Left hindlimb (tissue), 1 donor: ENCODE data around the gene ZNF25.
A peak's percentile ranks its signal among the peaks of the same experiment; 100 is the strongest.
"Not testable (repeated sequence)": the region's sequence is repeated elsewhere in the genome, so short reads cannot be mapped to it uniquely, and the experiment has no call there.

ENCODE experiments used
- DNase-seq: peaks from one replicate; pipeline ENCODE4 v3.0.0-alpha.2; 2018

Gene ZNF25

GRCh38 chr10:37976091-37976879, at the start of gene ZNF25:
Gene ZNF25 (minus strand): TSS chr10:37976647. CDS start chr10:37971722, 4,925 bp downstream.
- DNase-seq: peak; percentile 98

GRCh38 chr10:38025283-38025682, 48.8 kb upstream of the ZNF25 start:
- DNase-seq: no peak

GRCh38 chr10:38019124-38019523, 42.7 kb upstream of the ZNF25 start:
- not testable (repeated sequence) for DNase-seq

- no peak for DNase-seq
These were observed 39.9 kb upstream of the ZNF25 start for GRCh38 chr10:38016354-38016753.

GRCh38 chr10:38010119-38010903, 33.9 kb upstream of the ZNF25 start, which contains the start of gene ZNF33A:
Gene ZNF33A (plus strand): TSS chr10:38010675. CDS start chr10:38012342, 1,667 bp downstream.
- DNase-seq: peak; percentile 94

- no peak for DNase-seq
These were observed 31.5 kb upstream of the ZNF25 start for GRCh38 chr10:38007991-38008390.

GRCh38 chr10:38007551-38007950, 31.1 kb upstream of the ZNF25 start:
- no peak for DNase-seq

GRCh38 chr10:38003588-38003987, 27.1 kb upstream of the ZNF25 start:
- no peak for DNase-seq

- DNase-seq: no peak
These were observed 26.6 kb upstream of the ZNF25 start for GRCh38 chr10:38003026-38003425.

- DNase-seq: not testable (repeated sequence)
These were observed 24.0 kb upstream of the ZNF25 start for GRCh38 chr10:38000474-38000873.

- not testable (repeated sequence) for DNase-seq
These were observed 22.5 kb upstream of the ZNF25 start for GRCh38 chr10:37998920-37999319.

- DNase-seq: no peak
These were observed 15.6 kb upstream of the ZNF25 start for GRCh38 chr10:37992083-37992482.

GRCh38 chr10:37991655-37992054, 15.2 kb upstream of the ZNF25 start:
- DNase-seq: no peak

- no peak for DNase-seq
These were observed 395 bp upstream of the ZNF25 start for GRCh38 chr10:37976880-37977203.

GRCh38 chr10:37975401-37975991, 951 bp downstream of the ZNF25 start:
- DNase-seq: no peak

- no peak for DNase-seq
These were observed 4.1 kb downstream of the ZNF25 start for GRCh38 chr10:37972396-37972795.

GRCh38 chr10:37965006-37965405, 11.4 kb downstream of the ZNF25 start:
- no peak for DNase-seq

GRCh38 chr10:37960591-37961137, 15.8 kb downstream of the ZNF25 start:
- no peak for DNase-seq

GRCh38 chr10:37957841-37958240, 18.6 kb downstream of the ZNF25 start:
- no peak for DNase-seq

- no peak for DNase-seq
These were observed 23.5 kb downstream of the ZNF25 start for GRCh38 chr10:37952926-37953325.

- no peak for DNase-seq
These were observed 24.2 kb downstream of the ZNF25 start for GRCh38 chr10:37952043-37952755.

GRCh38 chr10:37948210-37948609, 28.2 kb downstream of the ZNF25 start:
- DNase-seq: no peak

- no peak for DNase-seq
These were observed 28.9 kb downstream of the ZNF25 start for GRCh38 chr10:37947526-37947925.
